Suprapubic skin (tissue), 4 donors: ENCODE results near the gene SRRT.

Experiments used
- CTCF ChIP-seq, 2 donors: fragments of 200-600 bp in 1 of 2; fragments of 450-650 bp in 1 of 2; sonication (generic) in 1 of 2; IDR thresholded peaks; one replicate each; pipeline ENCODE4 v1.5.1; 2016 to 2019; ENCODE audit warnings: antibody characterized with exemption in 2 of 2, mild to moderate bottlenecking in 1 of 2, moderate library complexity in 1 of 2
- EP300 ChIP-seq: sonication (generic); formaldehyde crosslinking; IDR thresholded peaks from one replicate; pipeline ENCODE4 v1.6.1; 2017; ENCODE audit warnings: antibody characterized with exemption
- POLR2A ChIP-seq, 2 donors: fragments of 450-650 bp; IDR thresholded peaks; one replicate each; pipeline ENCODE4 v1.6.1; 2017; ENCODE audit warnings: antibody characterized with exemption in 2 of 2, mild to moderate bottlenecking in 2 of 2, moderate library complexity in 2 of 2
- POLR2AphosphoS5 ChIP-seq, 3 donors: sonication (generic); formaldehyde crosslinking; IDR thresholded peaks; one replicate each; pipeline ENCODE4 v1.6.1; 2017; ENCODE audit warnings: antibody characterized with exemption in 3 of 3

GRCh38 chr7:100835903-100836811 lies 38.7 kb upstream of the SRRT start:
- TF ChIP-seq CTCF (IDR thresholded peaks at IDR 0.05), result no peak
- TF ChIP-seq POLR2AphosphoS5 (IDR thresholded peaks at IDR 0.05), result no peak
- no peak for TF ChIP-seq POLR2A (IDR thresholded peaks at IDR 0.05)
- no peak for TF ChIP-seq EP300
